Suprapubic skin (tissue), 4 donors: ENCODE results near the gene IL1RL2. TPM values are rescaled to one million over a fixed set of nuclear protein-coding genes. Genes with fewer than 3 reads are reported as not detected.

ENCODE experiments used
- DNase-seq, 2 donors: peaks; one replicate each; pipeline ENCODE4 v3.0.0-alpha.2; 2019; ENCODE audit warnings: low spot score in 2 of 2
- H3K27ac ChIP-seq: fragments of 200-600 bp; sonication (generic); one replicate; pipeline ENCODE4 v1.5.1; 2019
- H3K27me3 ChIP-seq: fragments of 200-600 bp; sonication (generic); one replicate; pipeline ENCODE4 v1.5.1; 2019
- H3K36me3 ChIP-seq: fragments of 200-600 bp; sonication (generic); one replicate; pipeline ENCODE4 v1.5.1; 2019
- H3K4me1 ChIP-seq: fragments of 200-600 bp; sonication (generic); one replicate; pipeline ENCODE4 v1.5.1; 2019
- H3K4me3 ChIP-seq: fragments of 200-600 bp; sonication (generic); one replicate; pipeline ENCODE4 v1.5.1; 2019; ENCODE audit warnings: mild to moderate bottlenecking
- H3K9me3 ChIP-seq: fragments of 200-600 bp; sonication (generic); one replicate; pipeline ENCODE4 v1.5.1; 2019
- EP300 ChIP-seq: sonication (generic); formaldehyde crosslinking; IDR thresholded peaks from one replicate; pipeline ENCODE4 v1.6.1; 2017; ENCODE audit warnings: antibody characterized with exemption
- POLR2A ChIP-seq, 2 donors: fragments of 450-650 bp; IDR thresholded peaks; one replicate each; pipeline ENCODE4 v1.6.1; 2017; ENCODE audit warnings: antibody characterized with exemption in 2 of 2, mild to moderate bottlenecking in 2 of 2, moderate library complexity in 2 of 2
- POLR2AphosphoS5 ChIP-seq, 3 donors: sonication (generic); formaldehyde crosslinking; IDR thresholded peaks; one replicate each; pipeline ENCODE4 v1.6.1; 2017; ENCODE audit warnings: antibody characterized with exemption in 3 of 3
- WGBS: methylation state at CpG from one replicate; pipeline ENCODE4 v1.1.5; 2018; 5-methylcytosine and 5-hydroxymethylcytosine counted together
- total RNA-seq, 4 donors: library from RNA; depleted of rRNA; stranded (reverse); fragments of >200 nt; gene quantifications; one replicate each; pipeline ENCODE4 v1.1.0, GENCODE V29; 2016
- TF ChIP-seq, protein P1 (sequence below), 2 donors: fragments of 200-600 bp in 1 of 2; fragments of 450-650 bp in 1 of 2; sonication (generic) in 1 of 2; IDR thresholded peaks; one replicate each; pipeline ENCODE4 v1.5.1; 2016 to 2019; ENCODE audit warnings: antibody characterized with exemption in 2 of 2, mild to moderate bottlenecking in 1 of 2, moderate library complexity in 1 of 2

Gene IL1RL2
- total RNA-seq, 4 donors from 2014 or later, result 7.0 to 15.9 (median 12.0) TPM

DNA sequence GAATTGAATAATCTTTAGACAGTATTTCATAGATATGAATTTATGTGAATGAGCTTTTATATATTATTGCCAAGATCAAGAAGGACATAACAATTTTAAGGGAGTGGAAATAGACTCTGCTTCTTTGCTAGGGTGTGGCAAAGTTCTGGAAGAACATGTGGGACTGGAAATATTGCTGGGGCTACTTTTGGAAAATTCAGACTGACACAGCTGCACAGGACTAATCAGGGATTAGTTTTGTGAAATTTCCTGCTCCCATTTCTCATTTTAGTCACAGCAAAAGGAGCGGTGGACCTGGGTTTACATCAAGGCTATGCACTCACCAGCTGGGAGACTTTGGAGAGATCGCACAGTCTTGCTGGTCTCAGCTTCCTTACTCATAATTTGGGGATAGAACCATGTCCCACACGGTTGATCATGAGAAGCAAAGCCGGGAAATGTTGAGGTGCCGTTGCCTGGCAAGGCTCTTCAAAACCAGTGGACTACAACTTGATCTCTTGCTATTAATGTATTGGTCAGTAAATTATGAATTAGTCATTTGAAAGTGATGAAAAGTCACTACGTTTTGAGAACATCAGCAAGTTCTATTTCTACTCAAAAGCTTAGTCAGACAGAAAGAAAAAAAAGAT is 42.4 kb downstream of the IL1RL2 start:
- H3K36me3 ChIP-seq, result no peaks in the 10 kb centered on the region
- DNase-seq, result no peak
- H3K4me1 ChIP-seq, result peaks cover 44% of the 10 kb centered on the region
- H3K9me3 ChIP-seq, result no peaks in the 10 kb centered on the region
- no peaks in the 10 kb centered on the region for H3K27me3 ChIP-seq
- H3K4me3 ChIP-seq, result no peak overlapping the region
- WGBS, result 60% methylated on average over 6 of the region's 6 CpGs
- no peak for TF ChIP-seq POLR2A (IDR thresholded peaks at IDR 0.05)
- TF ChIP-seq, protein P1, sequence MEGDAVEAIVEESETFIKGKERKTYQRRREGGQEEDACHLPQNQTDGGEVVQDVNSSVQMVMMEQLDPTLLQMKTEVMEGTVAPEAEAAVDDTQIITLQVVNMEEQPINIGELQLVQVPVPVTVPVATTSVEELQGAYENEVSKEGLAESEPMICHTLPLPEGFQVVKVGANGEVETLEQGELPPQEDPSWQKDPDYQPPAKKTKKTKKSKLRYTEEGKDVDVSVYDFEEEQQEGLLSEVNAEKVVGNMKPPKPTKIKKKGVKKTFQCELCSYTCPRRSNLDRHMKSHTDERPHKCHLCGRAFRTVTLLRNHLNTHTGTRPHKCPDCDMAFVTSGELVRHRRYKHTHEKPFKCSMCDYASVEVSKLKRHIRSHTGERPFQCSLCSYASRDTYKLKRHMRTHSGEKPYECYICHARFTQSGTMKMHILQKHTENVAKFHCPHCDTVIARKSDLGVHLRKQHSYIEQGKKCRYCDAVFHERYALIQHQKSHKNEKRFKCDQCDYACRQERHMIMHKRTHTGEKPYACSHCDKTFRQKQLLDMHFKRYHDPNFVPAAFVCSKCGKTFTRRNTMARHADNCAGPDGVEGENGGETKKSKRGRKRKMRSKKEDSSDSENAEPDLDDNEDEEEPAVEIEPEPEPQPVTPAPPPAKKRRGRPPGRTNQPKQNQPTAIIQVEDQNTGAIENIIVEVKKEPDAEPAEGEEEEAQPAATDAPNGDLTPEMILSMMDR (IDR thresholded peaks at IDR 0.05), result no peak
- no peak for TF ChIP-seq POLR2AphosphoS5 (IDR thresholded peaks at IDR 0.05)
- TF ChIP-seq EP300, result no peak
- H3K27ac ChIP-seq, result peak overlapping the region; percentile 88

DNA sequence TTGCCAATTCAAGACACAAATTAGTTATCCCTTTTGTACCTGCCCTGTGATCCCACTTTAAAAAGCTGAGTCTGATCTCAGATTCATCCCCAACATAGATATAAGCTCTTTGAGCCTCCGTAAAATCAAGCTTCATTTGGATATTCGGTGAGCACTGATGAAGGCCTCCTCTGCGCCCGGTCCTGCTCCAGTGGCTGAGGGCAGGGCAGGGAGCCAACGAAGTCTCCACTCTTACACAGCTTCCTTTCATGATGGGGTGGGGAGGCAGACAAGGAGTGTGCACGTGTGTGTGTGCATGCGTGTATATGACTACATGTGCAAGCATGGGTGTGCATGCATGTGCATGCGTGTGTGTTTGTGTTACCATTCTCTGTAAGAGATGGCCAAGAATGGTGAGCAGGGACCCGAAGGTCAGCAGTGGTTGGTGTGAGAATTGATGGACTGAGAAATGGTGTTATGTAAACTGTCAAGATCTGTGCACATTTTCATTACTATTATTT is 43.6 kb downstream of the IL1RL2 start:
- Histone ChIP-seq H3K4me1 (peaks cover 41% of the 10 kb centered on the region), H3K36me3 (peaks cover 6% of the 10 kb centered on the region), H3K27ac (no peak overlapping the region), H3K4me3 (no peak overlapping the region), H3K9me3 (no peaks in the 10 kb centered on the region), H3K27me3 (no peaks in the 10 kb centered on the region)
- WGBS, result 89% methylated on average over 9 of the region's 9 CpGs
- no peak for DNase-seq
- TF ChIP-seq EP300 (no peak), POLR2AphosphoS5 (IDR thresholded peaks at IDR 0.05) (no peak), POLR2A (IDR thresholded peaks at IDR 0.05) (no peak)
- TF ChIP-seq, protein P1 (IDR thresholded peaks at IDR 0.05), result no peak

DNA sequence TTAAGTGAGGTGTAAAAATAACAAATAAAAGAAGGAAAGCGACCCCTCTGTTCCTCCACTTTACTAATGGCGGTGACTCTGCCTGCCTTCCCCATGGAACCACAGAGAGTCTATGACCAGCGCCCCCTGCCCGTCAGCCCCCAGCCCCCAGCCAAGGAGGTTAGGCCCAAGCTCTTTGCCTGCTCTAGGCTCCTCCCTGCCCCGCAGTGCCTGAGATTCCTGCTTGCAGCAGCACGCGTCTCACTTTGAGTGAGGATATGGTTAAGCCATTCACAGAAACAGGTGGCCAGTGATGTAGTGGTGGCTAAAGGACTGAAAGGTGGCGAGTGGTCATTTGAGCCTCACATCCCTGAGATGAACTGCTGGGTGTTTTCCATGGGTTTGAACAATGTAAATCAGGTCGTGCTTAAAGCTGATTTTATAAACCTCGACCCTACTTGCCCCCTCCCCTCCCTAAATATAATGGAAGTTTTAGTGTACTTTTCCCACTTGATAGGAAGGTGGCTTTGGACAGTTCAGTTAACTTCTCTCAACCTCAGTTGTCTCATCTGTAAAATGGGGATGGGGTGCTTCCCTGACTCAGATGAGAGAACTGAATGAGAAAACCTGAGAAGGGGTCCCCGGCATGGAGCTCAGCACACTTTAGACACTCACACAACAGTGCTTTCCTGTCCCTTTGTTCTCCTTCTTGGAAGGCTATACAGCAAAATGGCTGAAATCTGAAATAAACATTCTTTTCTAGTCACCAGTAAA is 46.5 kb downstream of the IL1RL2 start:
- H3K9me3 ChIP-seq, result no peaks in the 10 kb centered on the region
- peaks cover 16% of the 10 kb centered on the region for H3K36me3 ChIP-seq
- no peak overlapping the region for H3K27ac ChIP-seq
- 95% methylated on average over 10 of the region's 11 CpGs for WGBS
- no peak overlapping the region for H3K4me3 ChIP-seq
- DNase-seq, result no peak
- H3K4me1 ChIP-seq, result peaks cover 18% of the 10 kb centered on the region
- no peak for TF ChIP-seq EP300
- TF ChIP-seq POLR2AphosphoS5 (IDR thresholded peaks at IDR 0.05), result no peak
- TF ChIP-seq POLR2A (IDR thresholded peaks at IDR 0.05), result no peak
- TF ChIP-seq, protein P1 (IDR thresholded peaks at IDR 0.05), result no peak
- H3K27me3 ChIP-seq, result no peaks in the 10 kb centered on the region

DNA sequence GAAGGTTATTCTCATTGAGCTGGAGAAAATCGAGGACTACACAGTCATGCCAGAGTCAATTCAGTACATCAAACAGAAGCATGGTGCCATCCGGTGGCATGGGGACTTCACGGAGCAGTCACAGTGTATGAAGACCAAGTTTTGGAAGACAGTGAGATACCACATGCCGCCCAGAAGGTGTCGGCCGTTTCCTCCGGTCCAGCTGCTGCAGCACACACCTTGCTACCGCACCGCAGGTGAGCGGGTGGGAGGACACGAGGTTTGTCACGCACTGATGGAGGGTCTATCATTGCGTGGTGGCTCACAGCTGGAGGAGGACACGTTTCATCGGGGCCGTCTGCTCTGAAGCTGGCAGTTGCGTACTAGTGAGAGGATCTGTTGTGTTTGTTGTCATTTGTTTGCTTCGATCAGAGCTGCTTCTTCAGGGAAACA is 48.2 kb downstream of the IL1RL2 start:
- DNase-seq, result no peak
- no peaks in the 10 kb centered on the region for H3K27me3 ChIP-seq
- peaks cover 7% of the 10 kb centered on the region for H3K4me1 ChIP-seq
- no peak overlapping the region for H3K27ac ChIP-seq
- H3K9me3 ChIP-seq, result no peaks in the 10 kb centered on the region
- no peak for TF ChIP-seq EP300
- no peak for TF ChIP-seq POLR2AphosphoS5 (IDR thresholded peaks at IDR 0.05)
- no peak for TF ChIP-seq POLR2A (IDR thresholded peaks at IDR 0.05)
- TF ChIP-seq, protein P1 (IDR thresholded peaks at IDR 0.05), result no peak
- no peak overlapping the region for H3K4me3 ChIP-seq
- peaks cover 16% of the 10 kb centered on the region for H3K36me3 ChIP-seq
- 98% methylated on average over 17 of the region's 18 CpGs for WGBS

DNA sequence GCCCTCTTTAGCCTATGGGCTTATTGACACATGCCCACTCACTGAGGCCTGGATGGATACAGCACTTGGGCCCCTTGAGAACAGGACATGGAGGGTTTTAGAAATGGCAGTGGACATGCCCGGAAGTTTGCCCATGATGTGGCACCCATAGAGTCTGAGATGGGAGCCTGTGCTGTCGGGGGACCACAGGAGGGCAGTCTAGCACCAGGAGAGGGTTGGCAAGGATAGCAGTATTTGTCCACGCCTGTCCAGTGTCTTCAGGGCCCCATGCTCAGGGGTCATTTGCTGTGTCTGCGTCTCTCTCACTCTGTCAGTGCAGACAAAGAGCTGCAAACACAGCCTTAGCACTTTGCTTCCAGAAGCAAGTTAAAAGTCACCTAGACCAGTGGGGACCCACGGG is 48.7 kb downstream of the IL1RL2 start:
- H3K4me3 ChIP-seq, result no peak overlapping the region
- peaks cover 8% of the 10 kb centered on the region for H3K4me1 ChIP-seq
- H3K36me3 ChIP-seq, result peaks cover 16% of the 10 kb centered on the region
- DNase-seq, result no peak
- TF ChIP-seq POLR2AphosphoS5 (IDR thresholded peaks at IDR 0.05) (no peak), POLR2A (IDR thresholded peaks at IDR 0.05) (no peak), EP300 (no peak)
- TF ChIP-seq, protein P1 (IDR thresholded peaks at IDR 0.05), result no peak
- H3K27ac ChIP-seq, result no peak overlapping the region
- 91% methylated on average over 5 of the region's 5 CpGs for WGBS
- no peaks in the 10 kb centered on the region for H3K27me3 ChIP-seq
- no peaks in the 10 kb centered on the region for H3K9me3 ChIP-seq
